GM12878 (cell line): ENCODE measurements around the gene BDH2. TPM values are rescaled to one million over a fixed set of nuclear protein-coding genes. Genes with fewer than 3 reads are reported as not detected.

Experiments
- ATAC-seq: fragments of 200-7000 bp; cut with Tn5 transposase; 3 replicates; pipeline ENCODE4 v1.9.1; 2020; ENCODE audit warnings: mild to moderate bottlenecking, moderate library complexity
- BruUV-seq: library from RNA; stranded (reverse); fragments of 400-500 nt; replicated peaks from 2 replicates; lab custom pipeline; 2021; lab: Mats Ljungman, UMichigan
- CTCF ChIA-PET: fragments of 300-600 bp; sonication (Branson Sonifier 250); formaldehyde crosslinking; extraction: SDS; loops from one replicate; lab custom pipeline; 2021; ENCODE audit warnings: inconsistent platforms; lab: Yijun Ruan, JAX
- POLR2A ChIA-PET: fragments of 350-600 bp; formaldehyde crosslinking; extraction: SDS; loops from one replicate; lab custom pipeline; 2021; ENCODE audit warnings: inconsistent platforms; lab: Charles Lee
- RAD21 ChIA-PET: fragments of 300-600 bp; sonication (Branson Sonifier 250); formaldehyde crosslinking; loops from one replicate; lab custom pipeline; 2023; ENCODE audit warnings: antibody characterized with exemption; ENCODE audit not compliant: unreplicated experiment; lab: Charles Lee
- SMC1A ChIA-PET: fragments of 300-600 bp; sonication (Branson Sonifier 250); formaldehyde crosslinking; loops from one replicate; lab custom pipeline; 2023; ENCODE audit not compliant: unreplicated experiment, uncharacterized antibody; lab: Charles Lee
- DNase-seq: peaks from one replicate; pipeline ENCODE4 v3.0.0-alpha.2; 2011; ENCODE audit warnings: low read depth, low spot score
- FAIRE-seq: peaks from 3 replicates; lab custom pipeline; 2011; peaks lifted over from hg19 to GRCh38; lab: Jason Lieb, UNC
- H2AFZ ChIP-seq: 2 replicates; pipeline ENCODE4 v1.6.0; 2011; ENCODE audit warnings: low read depth, low read length, control low read depth; ENCODE audit not compliant: control insufficient read depth
- H3K27ac ChIP-seq: 2 replicates; pipeline ENCODE4 v1.5.1; 2011; ENCODE audit warnings: control low read depth; ENCODE audit not compliant: control insufficient read depth, insufficient read depth
- H3K27me3 ChIP-seq, 2 experiments: replicated peaks in 1 of 2; 2 replicates each; pipeline versions ENCODE4 v1.6.0 to v1.6.1; 2011; ENCODE audit warnings: low read length in 1 of 2; ENCODE audit not compliant: control insufficient read depth in 2 of 2, insufficient read depth in 2 of 2
- H3K36me3 ChIP-seq, 2 experiments: 2 replicates each; pipeline ENCODE4 v1.5.1; 2011; ENCODE audit warnings: low read length in 1 of 2; ENCODE audit not compliant: control insufficient read depth in 2 of 2, insufficient read depth in 2 of 2
- H3K4me1 ChIP-seq: 2 replicates; pipeline ENCODE4 v1.6.1; 2011; ENCODE audit warnings: mild to moderate bottlenecking, low read length, moderate library complexity, mixed read lengths; ENCODE audit not compliant: control insufficient read depth, insufficient read depth
- H3K4me2 ChIP-seq: 2 replicates; pipeline ENCODE4 v1.6.0; 2011; ENCODE audit warnings: control low read depth; ENCODE audit not compliant: control insufficient read depth, insufficient read depth
- H3K4me3 ChIP-seq: fragments of 200-600 bp; sonication (generic); 2 replicates; pipeline ENCODE4 v1.5.1; 2016
- H3K79me2 ChIP-seq: 2 replicates; pipeline ENCODE4 v1.6.0; 2011; ENCODE audit warnings: low read length; ENCODE audit not compliant: control insufficient read depth, insufficient read depth
- H3K9ac ChIP-seq: 2 replicates; pipeline ENCODE4 v1.8.0; 2011; ENCODE audit warnings: low read length, control low read depth, mixed read lengths; ENCODE audit not compliant: control insufficient read depth, insufficient read depth
- H3K9me3 ChIP-seq: replicated peaks from 3 replicates; pipeline ENCODE4 v1.5.1; 2011; ENCODE audit warnings: mild to moderate bottlenecking, low read length; ENCODE audit not compliant: control insufficient read depth, insufficient read depth
- H4K20me1 ChIP-seq: 2 replicates; pipeline ENCODE4 v1.6.0; 2011; ENCODE audit not compliant: control insufficient read depth, insufficient read depth
- BRCA1 ChIP-seq: IDR thresholded peaks from 2 replicates; pipeline ENCODE4 v1.6.1; 2011; ENCODE audit warnings: low read depth, low read length, improper control_type of control experiment
- HCFC1 ChIP-seq: fragments of 150-350 bp; IDR thresholded peaks from 2 replicates; pipeline ENCODE4 v1.6.1; 2014; ENCODE audit warnings: low read length
- HDGF ChIP-seq: fragments of 450-650 bp; IDR thresholded peaks from 2 replicates; pipeline ENCODE4 v1.6.1; 2016; ENCODE audit warnings: antibody characterized with exemption
- KDM1A ChIP-seq: fragments of 200-600 bp; sonication (generic); IDR thresholded peaks from 2 replicates; pipeline ENCODE4 v1.6.1; 2016; ENCODE audit warnings: borderline replicate concordance
- LARP7 ChIP-seq: fragments of 450-650 bp; IDR thresholded peaks from 2 replicates; pipeline ENCODE4 v1.6.1; 2017; ENCODE audit warnings: mild to moderate bottlenecking
- MXI1 ChIP-seq: fragments of 150-350 bp; IDR thresholded peaks from 2 replicates; pipeline ENCODE4 v1.6.1; 2011; ENCODE audit warnings: low read depth, mild to moderate bottlenecking, inconsistent platforms, low read length, improper control_type of control experiment
- PAX5 ChIP-seq: IDR thresholded peaks from 2 replicates; pipeline ENCODE4 v1.6.1; 2011; ENCODE audit warnings: low read depth, low read length, borderline replicate concordance
- POU2F2 ChIP-seq: IDR thresholded peaks from 3 replicates; pipeline ENCODE4 v1.6.1; 2011; ENCODE audit warnings: low read depth, mild to moderate bottlenecking, low read length, borderline replicate concordance
- RBBP5 ChIP-seq: fragments of 200-600 bp; sonication (generic); conservative IDR thresholded peaks from 2 replicates; pipeline ENCODE4 v1.6.1; 2016
- ZNF274 ChIP-seq: IDR thresholded peaks from one replicate; pipeline ENCODE4 v1.8.0; 2011; ENCODE audit not compliant: insufficient read length, insufficient read depth
- WGBS: methylation state at CpG from one replicate; pipeline ENCODE4 v1.1.6; 2016; ENCODE audit warnings: low lambda C conversion rate; ENCODE audit not compliant: insufficient replicate concordance, insufficient coverage; ENCODE audit errors: missing lambda C conversion rate; 5-methylcytosine and 5-hydroxymethylcytosine counted together
- in situ Hi-C: fragments of 300-500 bp; cut with MboI; formaldehyde crosslinking; loops from 9 replicates; pipeline ENCODE4 v1.14.3; 2018; ENCODE audit warnings: mixed read lengths
- intact Hi-C: fragments of 100-400 bp; cut with micrococcal nuclease; formaldehyde crosslinking; loops from one replicate; pipeline ENCODE4 v1.14.2; 2022; ENCODE audit not compliant: unreplicated experiment
- polyA plus RNA-seq, 11 experiments: library from polyadenylated mRNA; depleted of rRNA in 4 of 11; unstranded in 6 of 11; stranded (reverse) in 5 of 11; fragments of >200 nt; fragmentation: Nextera tagmentation in 4 of 11; fragmentation: Illumina TruSeq in 1 of 11; extraction: Ambion mirVana in 4 of 11; extraction: Trizol in 1 of 11; gene quantifications; 1 replicate in 1 of 11; 2 replicates in 10 of 11; pipeline versions ENCODE4 v1.2.1 to v1.2.3, GENCODE V29; 2011 to 2016; ENCODE audit warnings: inconsistent platforms in 2 of 11, missing spikeins in 2 of 11, low read depth in 1 of 11
- total RNA-seq, 4 experiments: library from RNA; depleted of rRNA in 3 of 4; stranded (reverse); fragments of >200 nt in 3 of 4; fragmentation: Illumina TruSeq in 1 of 4; extraction: Trizol in 1 of 4; gene quantifications; 2 replicates each; pipeline versions ENCODE4 v1.2.1 to v1.2.3, GENCODE V29; 2013 to 2021
- TF ChIP-seq, protein P1 (sequence below): fragments of 450-650 bp; IDR thresholded peaks from 2 replicates; pipeline ENCODE4 v1.6.1; 2017; ENCODE audit warnings: low read depth, mild to moderate bottlenecking, moderate library complexity
- TF ChIP-seq, protein P2 (sequence below): fragments of 450-650 bp; IDR thresholded peaks from 2 replicates; pipeline ENCODE4 v1.6.1; 2017; ENCODE audit warnings: mild to moderate bottlenecking, moderate library complexity

Gene BDH2
- total and polyA plus RNA-seq, 10 of the 15 experiments (the other 5 are each of a cell fraction or from before 2014, with no cell fraction given), result 20.9 to 47.3 (median 33.5) TPM

DNA sequence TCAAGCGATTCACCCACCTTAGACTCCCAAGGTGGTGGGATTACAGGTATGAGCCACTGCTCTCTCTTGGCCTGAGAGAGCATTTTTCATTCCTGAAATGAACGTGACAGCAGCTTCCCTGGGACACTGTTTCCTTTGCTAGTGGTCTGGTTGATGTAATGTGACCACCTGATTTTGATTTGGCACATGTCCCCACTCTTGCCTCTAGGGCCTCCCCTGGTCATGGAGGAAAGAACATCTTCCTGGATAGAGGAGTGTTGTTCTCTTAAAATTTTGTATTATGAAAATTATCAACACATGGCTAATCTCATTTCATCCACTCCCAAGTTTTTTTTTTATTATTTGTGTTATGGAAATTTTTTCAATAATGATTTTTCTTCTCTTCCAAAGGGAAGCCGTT lies 46.9 kb downstream of the BDH2 start:
- intact Hi-C loops (no loop called here), in situ Hi-C loops (no loop called here)
- peaks cover 0 to 11% of the 10 kb centered on the region in 2 experiments; a peak in 2 of 4 replicates for H3K36me3 ChIP-seq
- ChIA-PET POLR2A (interaction anchor here (1.2 kb wide), 1 partner anchor 22 kb away, joined by 3 read pairs; no protein-coding TSS in a partner anchor), CTCF (interaction anchor here (1.4 to 5.0 kb wide), 4 partner anchors 9 to 46 kb away, joined by 4 to 53 read pairs (median 6); partner anchors contain the start of gene BDH2), SMC1A (interaction anchor here (0.6 to 1.4 kb wide), 6 partner anchors 9 to 25 kb away, joined by 3 to 6 read pairs (median 4); partner anchors contain the start of gene SLC9B2), RAD21 (interaction anchor here (0.7 to 1.4 kb wide), 3 partner anchors 24 to 39 kb away, joined by 3 to 4 read pairs (median 3); partner anchors contain the start of gene SLC9B2)
- no peaks in the 10 kb centered on the region for H3K79me2 ChIP-seq
- H3K4me2 ChIP-seq, result no peak overlapping the region
- H3K4me3 ChIP-seq, result no peak overlapping the region
- peaks cover 7% of the 10 kb centered on the region for H3K4me1 ChIP-seq
- no peak for ATAC-seq
- WGBS, result 98% methylated on average over 3 of the region's 3 CpGs
- no peak for DNase-seq
- H3K9me3 ChIP-seq, result no peaks in the 10 kb centered on the region
- H3K27me3 ChIP-seq, result no peaks in the 10 kb centered on the region
- FAIRE-seq, result no peak
- no peak overlapping the region for H2AFZ ChIP-seq
- H3K27ac ChIP-seq, result no peak overlapping the region
- TF ChIP-seq, protein P1, sequence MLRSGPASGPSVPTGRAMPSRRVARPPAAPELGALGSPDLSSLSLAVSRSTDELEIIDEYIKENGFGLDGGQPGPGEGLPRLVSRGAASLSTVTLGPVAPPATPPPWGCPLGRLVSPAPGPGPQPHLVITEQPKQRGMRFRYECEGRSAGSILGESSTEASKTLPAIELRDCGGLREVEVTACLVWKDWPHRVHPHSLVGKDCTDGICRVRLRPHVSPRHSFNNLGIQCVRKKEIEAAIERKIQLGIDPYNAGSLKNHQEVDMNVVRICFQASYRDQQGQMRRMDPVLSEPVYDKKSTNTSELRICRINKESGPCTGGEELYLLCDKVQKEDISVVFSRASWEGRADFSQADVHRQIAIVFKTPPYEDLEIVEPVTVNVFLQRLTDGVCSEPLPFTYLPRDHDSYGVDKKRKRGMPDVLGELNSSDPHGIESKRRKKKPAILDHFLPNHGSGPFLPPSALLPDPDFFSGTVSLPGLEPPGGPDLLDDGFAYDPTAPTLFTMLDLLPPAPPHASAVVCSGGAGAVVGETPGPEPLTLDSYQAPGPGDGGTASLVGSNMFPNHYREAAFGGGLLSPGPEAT, result no peak
- TF ChIP-seq KDM1A, result no peak
- no peak for TF ChIP-seq HDGF
- TF ChIP-seq, protein P2, sequence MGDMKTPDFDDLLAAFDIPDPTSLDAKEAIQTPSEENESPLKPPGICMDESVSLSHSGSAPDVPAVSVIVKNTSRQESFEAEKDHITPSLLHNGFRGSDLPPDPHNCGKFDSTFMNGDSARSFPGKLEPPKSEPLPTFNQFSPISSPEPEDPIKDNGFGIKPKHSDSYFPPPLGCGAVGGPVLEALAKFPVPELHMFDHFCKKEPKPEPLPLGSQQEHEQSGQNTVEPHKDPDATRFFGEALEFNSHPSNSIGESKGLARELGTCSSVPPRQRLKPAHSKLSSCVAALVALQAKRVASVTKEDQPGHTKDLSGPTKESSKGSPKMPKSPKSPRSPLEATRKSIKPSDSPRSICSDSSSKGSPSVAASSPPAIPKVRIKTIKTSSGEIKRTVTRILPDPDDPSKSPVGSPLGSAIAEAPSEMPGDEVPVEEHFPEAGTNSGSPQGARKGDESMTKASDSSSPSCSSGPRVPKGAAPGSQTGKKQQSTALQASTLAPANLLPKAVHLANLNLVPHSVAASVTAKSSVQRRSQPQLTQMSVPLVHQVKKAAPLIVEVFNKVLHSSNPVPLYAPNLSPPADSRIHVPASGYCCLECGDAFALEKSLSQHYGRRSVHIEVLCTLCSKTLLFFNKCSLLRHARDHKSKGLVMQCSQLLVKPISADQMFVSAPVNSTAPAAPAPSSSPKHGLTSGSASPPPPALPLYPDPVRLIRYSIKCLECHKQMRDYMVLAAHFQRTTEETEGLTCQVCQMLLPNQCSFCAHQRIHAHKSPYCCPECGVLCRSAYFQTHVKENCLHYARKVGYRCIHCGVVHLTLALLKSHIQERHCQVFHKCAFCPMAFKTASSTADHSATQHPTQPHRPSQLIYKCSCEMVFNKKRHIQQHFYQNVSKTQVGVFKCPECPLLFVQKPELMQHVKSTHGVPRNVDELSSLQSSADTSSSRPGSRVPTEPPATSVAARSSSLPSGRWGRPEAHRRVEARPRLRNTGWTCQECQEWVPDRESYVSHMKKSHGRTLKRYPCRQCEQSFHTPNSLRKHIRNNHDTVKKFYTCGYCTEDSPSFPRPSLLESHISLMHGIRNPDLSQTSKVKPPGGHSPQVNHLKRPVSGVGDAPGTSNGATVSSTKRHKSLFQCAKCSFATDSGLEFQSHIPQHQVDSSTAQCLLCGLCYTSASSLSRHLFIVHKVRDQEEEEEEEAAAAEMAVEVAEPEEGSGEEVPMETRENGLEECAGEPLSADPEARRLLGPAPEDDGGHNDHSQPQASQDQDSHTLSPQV, result no peak
- no peak for TF ChIP-seq ZNF274
- TF ChIP-seq PAX5, result no peak
- no peak for TF ChIP-seq LARP7
- no peak for TF ChIP-seq BRCA1
- TF ChIP-seq MXI1, result no peak
- TF ChIP-seq RBBP5, result no peak
- no peak for TF ChIP-seq POU2F2
- no peak for TF ChIP-seq HCFC1
- no peaks in the 10 kb centered on the region for H4K20me1 ChIP-seq
- BruUV-seq, result no TSS peak
- no peak overlapping the region for H3K9ac ChIP-seq
